Testis (tissue), 3 donors: Measurements from ENCODE around the gene CPAMD8. TPM values are rescaled to one million over a fixed set of nuclear protein-coding genes. Genes with fewer than 3 reads are reported as not detected.
"Not testable (repeated sequence)": the region's sequence is repeated elsewhere in the genome, so short reads cannot be mapped to it uniquely, and the experiment has no call there.

Source experiments
- DNase-seq: peaks from one replicate; pipeline ENCODE4 v3.0.0-alpha.2; 2019
- H3K27ac ChIP-seq, 2 donors: fragments of 200-600 bp; sonication (generic); one replicate each; pipeline ENCODE4 v1.5.1; 2019
- H3K27me3 ChIP-seq: fragments of 200-600 bp; sonication (generic); one replicate; pipeline ENCODE4 v1.5.1; 2019
- H3K36me3 ChIP-seq: fragments of 200-600 bp; sonication (generic); one replicate; pipeline ENCODE4 v1.5.1; 2017; ENCODE audit warnings: low read depth; ENCODE audit errors: missing control alignments
- H3K4me1 ChIP-seq: fragments of 200-600 bp; sonication (generic); one replicate; pipeline ENCODE4 v1.5.1; 2019
- H3K4me3 ChIP-seq, 2 donors: fragments of 200-600 bp; sonication (generic); one replicate each; pipeline ENCODE4 v1.5.1; 2017 to 2019
- H3K9me3 ChIP-seq: fragments of 200-600 bp; sonication (generic); one replicate; pipeline ENCODE4 v1.5.1; 2017
- POLR2A ChIP-seq: fragments of 450-650 bp; IDR thresholded peaks from one replicate; pipeline ENCODE4 v1.6.1; 2017; ENCODE audit warnings: antibody characterized with exemption, mild to moderate bottlenecking, moderate library complexity
- WGBS, 2 donors: methylation state at CpG; one replicate each; pipeline ENCODE4 v1.1.5; 2018; 5-methylcytosine and 5-hydroxymethylcytosine counted together
- intact Hi-C: fragments of 100-400 bp; cut with DNase I; formaldehyde crosslinking; loops from one replicate; pipeline ENCODE4 v1.15.1; 2023; ENCODE audit warnings: low total_unique reads
- polyA plus RNA-seq: library from polyadenylated mRNA; stranded (reverse); fragments of 350-450 nt; fragmentation: Illumina TruSeq; extraction: RNeasy Lipid Tissue Mini Kit (QIAGEN cat#74804); gene quantifications from one replicate; pipeline ENCODE4 v1.2.3, GENCODE V29; 2014; ENCODE audit warnings: low read depth, low replicate concordance; ENCODE audit not compliant: insufficient read depth
- total RNA-seq, 2 donors: library from RNA; depleted of rRNA; stranded (reverse); fragments of >200 nt; gene quantifications; one replicate each; pipeline ENCODE4 v1.2.3, GENCODE V29; 2016
- TF ChIP-seq, protein P1 (sequence below), 3 experiments: fragments of 450-650 bp in 2 of 3; fragments of 200-600 bp in 1 of 3; sonication (generic) in 1 of 3; IDR thresholded peaks; one replicate each; pipeline ENCODE4 v1.5.1; 2016 to 2019; ENCODE audit warnings: antibody characterized with exemption in 3 of 3, mild to moderate bottlenecking in 2 of 3, moderate library complexity in 1 of 3

Gene CPAMD8
- total and polyA plus RNA-seq, 3 donors from 2014 or later = 12.0 to 46.1 (median 30.8) TPM

- intact Hi-C loops = no loop called here
- Histone ChIP-seq H3K4me3 (no peak overlapping the region), H3K4me1 (no peaks in the 10 kb centered on the region), H3K27ac (no peak overlapping the region), H3K9me3 (no peaks in the 10 kb centered on the region), H3K36me3 (no peaks in the 10 kb centered on the region), H3K27me3 (no peaks in the 10 kb centered on the region)
- no peak for DNase-seq
- TF ChIP-seq, protein P1, sequence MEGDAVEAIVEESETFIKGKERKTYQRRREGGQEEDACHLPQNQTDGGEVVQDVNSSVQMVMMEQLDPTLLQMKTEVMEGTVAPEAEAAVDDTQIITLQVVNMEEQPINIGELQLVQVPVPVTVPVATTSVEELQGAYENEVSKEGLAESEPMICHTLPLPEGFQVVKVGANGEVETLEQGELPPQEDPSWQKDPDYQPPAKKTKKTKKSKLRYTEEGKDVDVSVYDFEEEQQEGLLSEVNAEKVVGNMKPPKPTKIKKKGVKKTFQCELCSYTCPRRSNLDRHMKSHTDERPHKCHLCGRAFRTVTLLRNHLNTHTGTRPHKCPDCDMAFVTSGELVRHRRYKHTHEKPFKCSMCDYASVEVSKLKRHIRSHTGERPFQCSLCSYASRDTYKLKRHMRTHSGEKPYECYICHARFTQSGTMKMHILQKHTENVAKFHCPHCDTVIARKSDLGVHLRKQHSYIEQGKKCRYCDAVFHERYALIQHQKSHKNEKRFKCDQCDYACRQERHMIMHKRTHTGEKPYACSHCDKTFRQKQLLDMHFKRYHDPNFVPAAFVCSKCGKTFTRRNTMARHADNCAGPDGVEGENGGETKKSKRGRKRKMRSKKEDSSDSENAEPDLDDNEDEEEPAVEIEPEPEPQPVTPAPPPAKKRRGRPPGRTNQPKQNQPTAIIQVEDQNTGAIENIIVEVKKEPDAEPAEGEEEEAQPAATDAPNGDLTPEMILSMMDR (IDR thresholded peaks at IDR 0.05) = no peak
- no peak for TF ChIP-seq POLR2A
- WGBS, 2 donors = 91 to 92% methylated on average over 14 to 15 of the region's 15 CpGs
Observed at GRCh38 chr19:16977306-16977705, 49.3 kb downstream of the CPAMD8 start.

- Histone ChIP-seq H3K27me3 (no peaks in the 10 kb centered on the region), H3K4me3 (no peak overlapping the region), H3K36me3 (no peaks in the 10 kb centered on the region), H3K4me1 (no peaks in the 10 kb centered on the region), H3K9me3 (no peaks in the 10 kb centered on the region), H3K27ac (no peak overlapping the region)
- WGBS, 2 donors = 89 to 92% methylated on average over 5 of the region's 5 CpGs
- DNase-seq = no peak
- TF ChIP-seq, protein P1 (IDR thresholded peaks at IDR 0.05) = no peak
- TF ChIP-seq POLR2A = no peak
- intact Hi-C loops = no loop called here
Observed at GRCh38 chr19:16976446-16976845, 50.2 kb downstream of the CPAMD8 start.

DNA sequence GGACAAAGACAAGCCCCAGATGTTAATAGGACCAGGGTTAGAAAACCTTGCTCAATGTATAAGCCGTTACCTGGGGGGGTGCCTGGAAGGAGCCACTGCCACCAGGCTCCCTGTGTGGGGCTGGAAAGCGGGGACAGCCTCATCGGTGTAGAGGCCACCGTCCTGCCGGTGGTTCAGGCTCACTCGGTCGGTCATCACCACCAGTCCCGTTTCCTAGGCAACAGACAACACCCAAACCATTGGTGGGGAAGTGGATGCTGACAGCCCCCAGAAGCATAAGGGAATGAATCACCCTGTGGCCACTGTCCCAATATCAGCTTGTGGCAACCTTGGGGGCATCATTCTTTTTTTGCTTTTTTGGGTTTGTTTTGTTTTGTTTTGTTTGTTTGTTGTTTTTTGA lies 55.8 kb downstream of the CPAMD8 start:
- Histone ChIP-seq H3K27me3 (no peaks in the 10 kb centered on the region), H3K27ac (no peak overlapping the region), H3K4me1 (no peaks in the 10 kb centered on the region), H3K9me3 (no peaks in the 10 kb centered on the region), H3K4me3 (no peak overlapping the region), H3K36me3 (no peaks in the 10 kb centered on the region)
- 91 to 96% methylated on average over 8 of the region's 8 CpGs for WGBS, 2 donors
- no peak for DNase-seq
- intact Hi-C loops = no loop called here
- no peak for TF ChIP-seq POLR2A
- TF ChIP-seq, protein P1 (IDR thresholded peaks at IDR 0.05) = no peak

GRCh38 chr19:16969135-16969534 lies 57.5 kb downstream of the CPAMD8 start:
- H3K9me3 ChIP-seq = no peaks in the 10 kb centered on the region
- no peaks in the 10 kb centered on the region for H3K27me3 ChIP-seq
- H3K36me3 ChIP-seq = no peaks in the 10 kb centered on the region
- H3K4me3 ChIP-seq = no peak overlapping the region
- 90 to 100% methylated on average over 1 of the region's 1 CpG for WGBS, 2 donors
- DNase-seq = no peak
- TF ChIP-seq, protein P1 (IDR thresholded peaks at IDR 0.05) = peak in 1 of 3 experiments; percentile 9
- TF ChIP-seq POLR2A = no peak
- intact Hi-C loops = no loop called here
- H3K27ac ChIP-seq = no peak overlapping the region
- H3K4me1 ChIP-seq = no peaks in the 10 kb centered on the region

DNA sequence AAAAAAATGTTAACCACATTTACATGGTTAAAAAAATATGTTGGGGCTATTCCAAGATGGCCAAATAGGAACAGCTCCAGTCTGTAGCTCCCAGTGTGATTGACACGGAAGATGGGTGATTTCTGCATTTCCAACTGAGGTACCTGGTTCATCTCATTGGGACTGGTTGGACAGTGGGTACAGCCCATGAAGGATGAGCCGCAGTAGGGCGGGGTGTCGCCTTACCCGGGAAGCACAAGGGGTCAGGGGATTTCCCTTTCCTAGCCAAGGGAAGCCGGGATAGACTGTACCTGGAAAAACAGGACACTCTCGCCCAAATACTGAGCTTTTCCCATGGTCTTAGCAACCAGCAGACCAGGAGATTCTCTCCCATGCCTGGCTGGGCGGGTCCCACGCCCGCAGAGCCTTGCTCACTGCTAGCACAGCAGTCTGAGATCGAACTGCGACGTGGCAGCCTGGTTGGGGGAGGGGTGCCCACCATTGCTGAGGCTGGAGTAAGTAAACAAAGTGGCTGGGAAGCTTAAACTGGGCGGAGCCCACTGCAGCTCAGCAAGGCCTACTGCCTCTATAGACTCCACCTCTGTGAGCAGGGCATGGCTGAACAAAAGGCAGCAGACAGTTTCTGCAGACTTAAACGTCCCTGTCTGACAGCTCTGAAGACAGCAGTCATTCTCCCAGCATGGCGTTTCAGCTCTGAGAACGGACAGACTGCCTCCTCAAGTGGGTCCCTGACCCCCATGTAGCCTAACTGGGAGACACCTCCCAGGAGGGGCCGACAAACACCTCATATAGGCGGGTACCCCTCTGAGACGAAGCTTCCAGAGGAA lies 65.4 kb downstream of the CPAMD8 start:
- H3K27ac ChIP-seq, H3K27me3 ChIP-seq, DNase-seq, H3K4me3 ChIP-seq, H3K4me1 ChIP-seq, H3K36me3 ChIP-seq, H3K9me3 ChIP-seq, intact Hi-C loops: not testable (repeated sequence)
- 77 to 82% methylated on average over 18 to 19 of the region's 20 CpGs for WGBS, 2 donors

GRCh38 chr19:16958277-16958676 lies 68.3 kb downstream of the CPAMD8 start:
- H3K4me3 ChIP-seq, H3K27ac ChIP-seq, H3K27me3 ChIP-seq, H3K36me3 ChIP-seq, DNase-seq, H3K4me1 ChIP-seq, intact Hi-C loops, H3K9me3 ChIP-seq: not testable (repeated sequence)
